NCI-H2196 treated with DMSO at 0.1 percent for 48 hours (cell line): ENCODE data around the gene ZFAND3.

Experiments used
- DNase-seq: peaks from one replicate; lab custom pipeline; 2025; ENCODE audit not compliant: unreplicated experiment; lab: John Stamatoyannopoulos, UW

The ZFAND3 gene

GRCh38 chr6:37967651-37968050, 148.1 kb downstream of the ZFAND3 start:
- no peak for DNase-seq

- DNase-seq: no peak
Measured at GRCh38 chr6:37971266-37971665, 151.7 kb downstream of the ZFAND3 start.

GRCh38 chr6:37971711-37972390, 152.3 kb downstream of the ZFAND3 start:
- DNase-seq: no peak

GRCh38 chr6:37972994-37973757, 153.6 kb downstream of the ZFAND3 start:
- DNase-seq: no peak

- no peak for DNase-seq
Measured at GRCh38 chr6:37974381-37974780, 154.9 kb downstream of the ZFAND3 start.

- DNase-seq: no peak
Measured at GRCh38 chr6:37974943-37975342, 155.4 kb downstream of the ZFAND3 start.

GRCh38 chr6:37977715-37978114, 158.2 kb downstream of the ZFAND3 start:
- no peak for DNase-seq

GRCh38 chr6:37979392-37980221, 160.1 kb downstream of the ZFAND3 start:
- DNase-seq: peak; percentile 18

- DNase-seq: peak; percentile 18
Measured at GRCh38 chr6:37980222-37980595, 160.7 kb downstream of the ZFAND3 start.

GRCh38 chr6:37981626-37982025, 162.1 kb downstream of the ZFAND3 start:
- DNase-seq: no peak

GRCh38 chr6:37982317-37982716, 162.8 kb downstream of the ZFAND3 start:
- DNase-seq: no peak

- no peak for DNase-seq
Measured at GRCh38 chr6:37983720-37984501, 164.4 kb downstream of the ZFAND3 start.

- DNase-seq: no peak
Measured at GRCh38 chr6:37984578-37984977, 165.1 kb downstream of the ZFAND3 start.

- no peak for DNase-seq
Measured at GRCh38 chr6:37985355-37985754, 165.8 kb downstream of the ZFAND3 start.

- no peak for DNase-seq
Measured at GRCh38 chr6:37987018-37987417, 167.5 kb downstream of the ZFAND3 start.

- DNase-seq: no peak
Measured at GRCh38 chr6:37987559-37987958, 168.0 kb downstream of the ZFAND3 start.

- no peak for DNase-seq
Measured at GRCh38 chr6:37988127-37988526, 168.6 kb downstream of the ZFAND3 start.

- DNase-seq: no peak
Measured at GRCh38 chr6:37988696-37989095, 169.2 kb downstream of the ZFAND3 start.

- no peak for DNase-seq
Measured at GRCh38 chr6:37990762-37991525, 171.4 kb downstream of the ZFAND3 start.

- DNase-seq: no peak
Measured at GRCh38 chr6:37992749-37993148, 173.2 kb downstream of the ZFAND3 start.
